Endothelial cell of umbilical vein (primary cell): ENCODE results near the gene FARP1. TPM values are rescaled to one million over a fixed set of nuclear protein-coding genes. Genes with fewer than 3 reads are reported as not detected.

ENCODE experiments used
- BruUV-seq: library from RNA; stranded (reverse); fragments of 400-500 nt; replicated peaks from 2 replicates; lab custom pipeline; 2021; lab: Mats Ljungman, UMichigan
- CTCF ChIA-PET: fragments of 300-600, 350-600 bp; sonication (Branson Sonifier 250); formaldehyde crosslinking; loops from one replicate; lab custom pipeline; 2021; ENCODE audit warnings: antibody characterized with exemption, inconsistent platforms; lab: Charles Lee
- POLR2A ChIA-PET: fragments of 300-600, 350-600 bp; sonication (Branson Sonifier 250); formaldehyde crosslinking; loops from one replicate; lab custom pipeline; 2021; ENCODE audit warnings: antibody characterized with exemption, inconsistent platforms; lab: Charles Lee
- DNase-seq: peaks from one replicate; pipeline ENCODE4 v3.0.0-alpha.2; 2011; ENCODE audit warnings: low read depth, low spot score
- FAIRE-seq: peaks from 2 replicates; lab custom pipeline; 2011; peaks lifted over from hg19 to GRCh38; lab: Jason Lieb, UNC
- H2AFZ ChIP-seq: 2 replicates; pipeline ENCODE4 v1.6.0; 2012; ENCODE audit warnings: low read depth, low read length, control low read depth, inconsistent platforms
- H3K27ac ChIP-seq: 2 replicates; pipeline ENCODE4 v1.5.1; 2011; ENCODE audit warnings: low read depth, mild to moderate bottlenecking, control low read depth, low read length, moderate library complexity; ENCODE audit not compliant: insufficient read depth
- H3K27me3 ChIP-seq, 2 experiments: 2 replicates each; pipeline versions ENCODE4 v1.6.0 to v1.6.1; 2011; ENCODE audit warnings: low read length in 2 of 2, mixed read lengths in 1 of 2; ENCODE audit not compliant: control insufficient read depth in 2 of 2, insufficient read depth in 2 of 2
- H3K36me3 ChIP-seq, 2 experiments: 2 replicates in 1 of 2; 3 replicates in 1 of 2; pipeline ENCODE4 v1.5.1; 2011; ENCODE audit warnings: low read length in 2 of 2, mild to moderate bottlenecking in 1 of 2, moderate library complexity in 1 of 2; ENCODE audit not compliant: control insufficient read depth in 2 of 2, insufficient read depth in 2 of 2; ENCODE audit errors: extremely low read depth in 1 of 2
- H3K4me1 ChIP-seq: 3 replicates; pipeline ENCODE4 v1.5.1; 2011; ENCODE audit warnings: mild to moderate bottlenecking, low read length; ENCODE audit not compliant: control insufficient read depth, insufficient read depth; ENCODE audit errors: extremely low read depth
- H3K4me2 ChIP-seq: 2 replicates; pipeline ENCODE4 v1.6.1; 2011; ENCODE audit warnings: low read length, control low read depth, mixed read lengths; ENCODE audit not compliant: insufficient read depth
- H3K4me3 ChIP-seq, 3 experiments: fragments of 200-600 bp in 1 of 3; sonication (generic), shearing (Covaris generic) in 1 of 3; replicated peaks in 1 of 3; 2 replicates each; pipeline ENCODE4 v1.5.1; 2011 to 2016; ENCODE audit warnings: control low read depth in 3 of 3, low read length in 3 of 3, mild to moderate bottlenecking in 2 of 3, inconsistent platforms in 1 of 3, low read depth in 1 of 3, moderate library complexity in 1 of 3; ENCODE audit not compliant: insufficient read depth in 1 of 3
- H3K79me2 ChIP-seq: 2 replicates; pipeline ENCODE4 v1.6.0; 2012; ENCODE audit warnings: low read length, inconsistent platforms; ENCODE audit not compliant: control insufficient read depth, insufficient read depth
- H3K9ac ChIP-seq: replicated peaks from 2 replicates; pipeline ENCODE3; 2011; ENCODE audit warnings: low read length, control low read depth; ENCODE audit not compliant: insufficient read depth; ENCODE audit errors: extremely low read depth
- H3K9me1 ChIP-seq: replicated peaks from 3 replicates; pipeline ENCODE4 v1.6.0; 2011; ENCODE audit warnings: mild to moderate bottlenecking, low read length; ENCODE audit not compliant: control insufficient read depth, insufficient read depth; ENCODE audit errors: extremely low read depth
- H3K9me3 ChIP-seq: replicated peaks from 2 replicates; pipeline ENCODE4 v1.5.1; 2012; ENCODE audit warnings: low read length, inconsistent platforms; ENCODE audit not compliant: control insufficient read depth, insufficient read depth
- H4K20me1 ChIP-seq: replicated peaks from 2 replicates; pipeline ENCODE3; 2011; ENCODE audit warnings: mild to moderate bottlenecking, low read length; ENCODE audit not compliant: control insufficient read depth, insufficient read depth; ENCODE audit errors: extremely low read depth
- EZH2 ChIP-seq: IDR thresholded peaks from 2 replicates; pipeline ENCODE4 v1.6.1; 2012; ENCODE audit warnings: borderline replicate concordance, low read depth, mild to moderate bottlenecking, moderate library complexity, low read length, inconsistent platforms; ENCODE audit not compliant: severe bottlenecking
- FOS ChIP-seq: IDR thresholded peaks from 2 replicates; pipeline ENCODE4 v1.6.1; 2011; ENCODE audit warnings: mild to moderate bottlenecking, low read length, moderate library complexity, borderline replicate concordance; ENCODE audit not compliant: insufficient read depth
- GATA2 ChIP-seq: IDR thresholded peaks from 2 replicates; pipeline ENCODE4 v1.7.0; 2011; ENCODE audit warnings: low read depth, mild to moderate bottlenecking, moderate library complexity, mixed read lengths, low read length; ENCODE audit not compliant: insufficient read length, insufficient read depth
- JUN ChIP-seq: IDR thresholded peaks from 2 replicates; pipeline ENCODE4 v1.6.1; 2011; ENCODE audit warnings: borderline replicate concordance, low read depth; ENCODE audit not compliant: insufficient read length, insufficient read depth
- MYC ChIP-seq: IDR thresholded peaks from one replicate; pipeline ENCODE4 v1.6.1; 2011; ENCODE audit warnings: mild to moderate bottlenecking, low read depth, low read length
- POLR2A ChIP-seq: IDR thresholded peaks from 2 replicates; pipeline ENCODE4 v1.6.1; 2012; ENCODE audit warnings: low read depth, mild to moderate bottlenecking, control low read depth, low read length
- POLR2AphosphoS5 ChIP-seq: IDR thresholded peaks from 2 replicates; pipeline ENCODE4 v1.6.1; 2012; ENCODE audit warnings: low read depth, mild to moderate bottlenecking, control low read depth, low read length, moderate library complexity; ENCODE audit not compliant: insufficient read depth
- dilution Hi-C: fragments of 300-500 bp; cut with MboI; formaldehyde crosslinking; loops from one replicate; pipeline ENCODE4 v1.15.0; 2019; ENCODE audit warnings: low sequenced_read_pairs; ENCODE audit not compliant: extremely low pct_ligation_motif_present
- intact Hi-C: fragments of 100-400 bp; cut with micrococcal nuclease; formaldehyde crosslinking; loops from one replicate; pipeline ENCODE4 v1.10.0; 2022
- polyA plus RNA-seq, 4 experiments: library from polyadenylated mRNA; depleted of rRNA in 3 of 4; stranded (reverse) in 3 of 4; unstranded in 1 of 4; fragments of >200 nt; gene quantifications; 2 replicates each; pipeline versions ENCODE4 v1.2.1 to v1.2.3, GENCODE V29; 2011 to 2012; ENCODE audit warnings: missing spikeins in 1 of 4
- total RNA-seq: library from RNA; stranded (reverse); gene quantifications from 2 replicates; pipeline ENCODE4 v1.2.3, GENCODE V29; 2021
- TF ChIP-seq, protein P1 (sequence below), 2 donors: IDR thresholded peaks; 1 replicate in 1 of 2; 2 replicates in 1 of 2; pipeline ENCODE4 v1.5.1; 2011; ENCODE audit warnings: low read length in 2 of 2, mild to moderate bottlenecking in 2 of 2, moderate library complexity in 2 of 2, control low read depth in 1 of 2, inconsistent platforms in 1 of 2, low read depth in 1 of 2; ENCODE audit not compliant: insufficient read depth in 1 of 2; ENCODE audit errors: extremely low read depth in 1 of 2
- TF ChIP-seq, protein P2 (sequence below): IDR thresholded peaks from 2 replicates; pipeline ENCODE4 v1.6.1; 2011; ENCODE audit not compliant: insufficient read depth, insufficient read length

FARP1 gene
- total and polyA plus RNA-seq, 2 donors (not counting 3 experiments of a cell fraction or from before 2014, with no cell fraction given) = 19.0 to 77.7 TPM

DNA sequence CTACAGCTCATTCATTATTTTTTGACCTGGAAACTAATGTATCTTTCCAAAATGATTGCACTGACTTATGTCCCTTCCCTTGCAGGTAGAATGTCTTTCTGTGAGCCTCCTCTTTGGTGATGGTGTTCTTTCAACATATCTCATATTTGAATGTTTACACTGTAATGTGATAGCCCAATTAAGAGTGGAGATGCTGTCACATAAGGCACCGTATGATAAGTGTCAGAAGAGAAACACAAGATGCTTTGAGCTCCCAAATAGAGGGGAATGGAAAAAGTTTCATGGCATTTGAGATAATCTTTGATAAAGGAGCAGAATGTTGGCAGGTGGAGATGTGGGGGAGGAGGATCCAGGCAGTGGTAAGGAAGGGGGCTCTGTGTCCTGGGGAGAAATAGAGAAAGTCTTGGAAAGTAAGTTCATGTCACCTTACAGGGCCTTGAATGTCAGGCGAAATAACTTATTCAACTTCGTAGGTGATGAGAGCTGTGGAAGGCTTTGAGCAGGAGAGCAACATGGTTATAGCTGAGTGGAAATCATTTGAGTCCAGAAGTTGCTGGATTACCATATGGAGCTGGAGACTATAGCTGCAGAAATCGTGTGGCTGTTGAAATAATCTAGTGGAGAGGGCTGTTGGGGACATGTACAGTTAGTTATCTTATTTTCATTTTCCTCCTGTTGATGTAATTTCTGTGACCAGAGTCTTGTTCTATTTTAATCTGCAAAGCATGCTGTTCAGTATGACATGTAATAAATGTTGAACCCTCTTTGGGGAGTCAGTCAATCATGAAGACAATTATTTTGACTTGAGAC lies 44.5 kb downstream of the FARP1 start:
- Histone ChIP-seq H3K9me3 (no peaks in the 10 kb centered on the region), H3K36me3 (no peaks in the 10 kb centered on the region), H3K9me1 (no peaks in the 10 kb centered on the region), H3K4me2 (no peak overlapping the region), H3K27ac (no peak overlapping the region), H3K9ac (no peak overlapping the region), H3K27me3 (no peaks in the 10 kb centered on the region), H3K4me3 (no peak overlapping the region), H4K20me1 (peaks cover 3% of the 10 kb centered on the region), H2AFZ (no peak overlapping the region), H3K79me2 (peaks cover 11% of the 10 kb centered on the region), H3K4me1 (no peaks in the 10 kb centered on the region)
- ChIA-PET POLR2A (no interaction called here), CTCF (interaction anchor here (0.6 kb wide), 1 partner anchor 10 kb away, joined by 3 read pairs; no protein-coding TSS in a partner anchor)
- dilution Hi-C loops = no loop called here
- no TSS peak for BruUV-seq
- intact Hi-C loops = no loop called here
- DNase-seq = no peak
- no peak for TF ChIP-seq POLR2A
- TF ChIP-seq, protein P1, sequence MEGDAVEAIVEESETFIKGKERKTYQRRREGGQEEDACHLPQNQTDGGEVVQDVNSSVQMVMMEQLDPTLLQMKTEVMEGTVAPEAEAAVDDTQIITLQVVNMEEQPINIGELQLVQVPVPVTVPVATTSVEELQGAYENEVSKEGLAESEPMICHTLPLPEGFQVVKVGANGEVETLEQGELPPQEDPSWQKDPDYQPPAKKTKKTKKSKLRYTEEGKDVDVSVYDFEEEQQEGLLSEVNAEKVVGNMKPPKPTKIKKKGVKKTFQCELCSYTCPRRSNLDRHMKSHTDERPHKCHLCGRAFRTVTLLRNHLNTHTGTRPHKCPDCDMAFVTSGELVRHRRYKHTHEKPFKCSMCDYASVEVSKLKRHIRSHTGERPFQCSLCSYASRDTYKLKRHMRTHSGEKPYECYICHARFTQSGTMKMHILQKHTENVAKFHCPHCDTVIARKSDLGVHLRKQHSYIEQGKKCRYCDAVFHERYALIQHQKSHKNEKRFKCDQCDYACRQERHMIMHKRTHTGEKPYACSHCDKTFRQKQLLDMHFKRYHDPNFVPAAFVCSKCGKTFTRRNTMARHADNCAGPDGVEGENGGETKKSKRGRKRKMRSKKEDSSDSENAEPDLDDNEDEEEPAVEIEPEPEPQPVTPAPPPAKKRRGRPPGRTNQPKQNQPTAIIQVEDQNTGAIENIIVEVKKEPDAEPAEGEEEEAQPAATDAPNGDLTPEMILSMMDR (IDR thresholded peaks at IDR 0.05; ENCODE audit: extremely low read depth in 1 of 2, insufficient read depth in 1 of 2, low read depth in 1 of 2, low read length in 2 of 2) = no peak
- TF ChIP-seq POLR2AphosphoS5 = no peak
- TF ChIP-seq MYC = no peak
- no peak for TF ChIP-seq GATA2
- TF ChIP-seq EZH2 = no peak
- no peak for TF ChIP-seq FOS
- TF ChIP-seq, protein P2, sequence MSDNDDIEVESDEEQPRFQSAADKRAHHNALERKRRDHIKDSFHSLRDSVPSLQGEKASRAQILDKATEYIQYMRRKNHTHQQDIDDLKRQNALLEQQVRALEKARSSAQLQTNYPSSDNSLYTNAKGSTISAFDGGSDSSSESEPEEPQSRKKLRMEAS = no peak
- no peak for TF ChIP-seq JUN
- FAIRE-seq = no peak
